MM.1S (cell line): ENCODE results near the gene ERC2.

Source experiments
- DNase-seq: peaks from one replicate; pipeline ENCODE4 v3.0.0-alpha.2; 2015
- H2AFZ ChIP-seq: fragments of 300-600 bp; sonication (generic); 2 replicates; pipeline ENCODE4 v1.6.0; 2016; ENCODE audit warnings: antibody characterized with exemption, low read length
- H3F3A ChIP-seq: fragments of 300-600 bp; sonication (generic); 2 replicates; pipeline ENCODE4 v1.6.1; 2016; ENCODE audit warnings: mild to moderate bottlenecking, antibody characterized with exemption, low read length, moderate library complexity, mixed read lengths; ENCODE audit not compliant: insufficient read depth
- H3K27ac ChIP-seq: fragments of 300-600 bp; sonication (generic); 2 replicates; pipeline ENCODE4 v1.5.1; 2016; ENCODE audit warnings: mild to moderate bottlenecking, low read length
- H3K27me3 ChIP-seq: fragments of 300-600 bp; sonication (generic); replicated peaks from 2 replicates; pipeline ENCODE4 v1.6.0; 2016; ENCODE audit warnings: low read length; ENCODE audit not compliant: insufficient read depth
- H3K36me3 ChIP-seq: fragments of 300-600 bp; sonication (generic); replicated peaks from 2 replicates; pipeline ENCODE4 v1.6.1; 2016; ENCODE audit warnings: mild to moderate bottlenecking, low read length, mixed read lengths; ENCODE audit not compliant: insufficient read depth
- H3K4me1 ChIP-seq: fragments of 300-600 bp; sonication (generic); 2 replicates; pipeline ENCODE4 v1.6.1; 2016; ENCODE audit warnings: low read length, mixed read lengths
- H3K4me2 ChIP-seq: fragments of 300-600 bp; sonication (generic); 2 replicates; pipeline ENCODE4 v1.6.0; 2016; ENCODE audit warnings: low read depth, low read length
- H3K4me3 ChIP-seq: fragments of 300-600 bp; sonication (generic); 2 replicates; pipeline ENCODE4 v1.5.1; 2016; ENCODE audit warnings: low read length, mixed read lengths
- H3K79me2 ChIP-seq: fragments of 300-600 bp; sonication (generic); 2 replicates; pipeline ENCODE4 v1.6.1; 2016; ENCODE audit warnings: mixed run types, low read length, mixed read lengths
- H3K9ac ChIP-seq: fragments of 300-600 bp; sonication (generic); 2 replicates; pipeline ENCODE4 v1.6.1; 2016; ENCODE audit warnings: low read length, mixed read lengths
- H3K9me2 ChIP-seq: fragments of 300-600 bp; sonication (generic); replicated peaks from 2 replicates; pipeline ENCODE4 v1.6.1; 2016; ENCODE audit warnings: mild to moderate bottlenecking, low read length, mixed read lengths; ENCODE audit not compliant: insufficient read depth
- H3K9me3 ChIP-seq: fragments of 300-600 bp; sonication (generic); replicated peaks from 2 replicates; pipeline ENCODE4 v1.6.1; 2016; ENCODE audit warnings: mild to moderate bottlenecking, low read length, mixed read lengths; ENCODE audit not compliant: insufficient read depth
- H4K20me1 ChIP-seq: fragments of 300-600 bp; sonication (generic); 2 replicates; pipeline ENCODE4 v1.6.1; 2016; ENCODE audit warnings: mild to moderate bottlenecking, low read length, moderate library complexity, mixed read lengths; ENCODE audit not compliant: insufficient read depth
- EZH2 ChIP-seq: fragments of 300-600 bp; sonication (generic); optimal IDR thresholded peaks from 2 replicates; pipeline ENCODE3; 2017; ENCODE audit warnings: low read depth, mild to moderate bottlenecking, antibody characterized with exemption, low read length, mixed read lengths
- EZH2phosphoT487 ChIP-seq: fragments of 300-600 bp; sonication (generic); IDR thresholded peaks from 2 replicates; pipeline ENCODE4 v1.6.1; 2018; ENCODE audit warnings: antibody characterized with exemption, low read length
- TF ChIP-seq, protein P1 (sequence below): fragments of 300-600 bp; sonication (generic); IDR thresholded peaks from 2 replicates; pipeline ENCODE4 v1.5.1; 2016; ENCODE audit warnings: antibody characterized with exemption, low read length, mixed read lengths

ERC2 gene

DNA sequence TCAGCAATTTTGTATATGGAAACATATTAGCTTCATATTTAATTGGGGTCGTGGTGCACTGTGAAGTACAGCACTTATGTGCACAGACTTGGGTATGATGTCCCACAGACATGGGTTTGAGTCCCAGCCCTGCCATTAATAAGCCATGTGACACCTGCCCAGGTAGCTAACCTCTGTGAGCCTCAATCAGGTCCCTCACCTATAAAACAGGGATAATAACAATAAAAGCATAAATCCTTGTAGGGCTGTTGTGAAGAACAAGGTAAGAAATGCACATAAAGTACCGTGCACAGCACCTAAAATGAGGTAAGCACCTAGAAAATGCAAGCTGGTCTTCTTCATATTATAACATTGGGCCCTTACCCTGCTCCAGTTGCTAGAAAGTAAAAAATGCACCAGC lies 807.6 kb downstream of the ERC2 start:
- Histone ChIP-seq H3K9me2 (no peaks in the 10 kb centered on the region), H3K4me3 (no peak overlapping the region), H3K9me3 (no peaks in the 10 kb centered on the region), H3K27ac (peak overlapping the region; percentile 88), H4K20me1 (no peaks in the 10 kb centered on the region), H3K4me1 (peaks cover 54% of the 10 kb centered on the region), H3K4me2 (peak overlapping the region; percentile 72), H3K27me3 (no peaks in the 10 kb centered on the region), H3K36me3 (no peaks in the 10 kb centered on the region), H3K79me2 (no peaks in the 10 kb centered on the region), H2AFZ (peak overlapping the region; percentile 32; the same call in 1 of the 2 replicates), H3F3A (peaks cover 47% of the 10 kb centered on the region), H3K9ac (peak overlapping the region; percentile 17; the same call in 1 of the 2 replicates)
- TF ChIP-seq EZH2, result no peak
- DNase-seq, result no peak

DNA sequence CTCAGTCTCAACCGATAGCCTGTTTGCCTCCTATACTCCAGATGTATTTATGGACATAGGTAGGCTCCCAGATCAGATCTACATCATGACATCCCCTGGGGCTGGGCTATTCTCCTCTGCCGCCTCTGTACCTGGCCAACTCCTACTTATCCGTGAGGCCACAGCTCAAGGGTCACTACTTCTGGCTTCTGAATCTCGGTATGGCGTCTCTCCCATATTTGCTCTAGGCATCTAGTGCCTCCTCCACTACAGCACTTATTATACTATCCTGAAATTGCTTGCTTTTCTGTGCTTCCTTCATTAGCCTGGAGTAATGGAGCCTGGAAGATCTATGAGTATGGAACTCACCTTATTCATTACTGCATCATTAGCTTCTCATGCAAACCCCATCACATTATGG lies 808.6 kb downstream of the ERC2 start:
- peak overlapping the region; percentile 49; the same call in 1 of the 2 replicates for H3K4me2 ChIP-seq
- no peaks in the 10 kb centered on the region for H3K9me2 ChIP-seq
- DNase-seq, result no peak
- no peak overlapping the region; the same call in 1 of the 2 replicates for H3K4me3 ChIP-seq
- H3K36me3 ChIP-seq, result no peaks in the 10 kb centered on the region
- no peaks in the 10 kb centered on the region for H4K20me1 ChIP-seq
- peaks cover 47% of the 10 kb centered on the region for H3F3A ChIP-seq
- H3K27me3 ChIP-seq, result no peaks in the 10 kb centered on the region
- no peaks in the 10 kb centered on the region for H3K79me2 ChIP-seq
- peak overlapping the region; percentile 15; the same call in 1 of the 2 replicates for H3K9ac ChIP-seq
- H3K4me1 ChIP-seq, result peaks cover 63% of the 10 kb centered on the region
- H3K27ac ChIP-seq, result peak overlapping the region; percentile 88
- no peaks in the 10 kb centered on the region for H3K9me3 ChIP-seq
- TF ChIP-seq EZH2phosphoT487 (no peak), EZH2 (no peak)
- TF ChIP-seq, protein P1, sequence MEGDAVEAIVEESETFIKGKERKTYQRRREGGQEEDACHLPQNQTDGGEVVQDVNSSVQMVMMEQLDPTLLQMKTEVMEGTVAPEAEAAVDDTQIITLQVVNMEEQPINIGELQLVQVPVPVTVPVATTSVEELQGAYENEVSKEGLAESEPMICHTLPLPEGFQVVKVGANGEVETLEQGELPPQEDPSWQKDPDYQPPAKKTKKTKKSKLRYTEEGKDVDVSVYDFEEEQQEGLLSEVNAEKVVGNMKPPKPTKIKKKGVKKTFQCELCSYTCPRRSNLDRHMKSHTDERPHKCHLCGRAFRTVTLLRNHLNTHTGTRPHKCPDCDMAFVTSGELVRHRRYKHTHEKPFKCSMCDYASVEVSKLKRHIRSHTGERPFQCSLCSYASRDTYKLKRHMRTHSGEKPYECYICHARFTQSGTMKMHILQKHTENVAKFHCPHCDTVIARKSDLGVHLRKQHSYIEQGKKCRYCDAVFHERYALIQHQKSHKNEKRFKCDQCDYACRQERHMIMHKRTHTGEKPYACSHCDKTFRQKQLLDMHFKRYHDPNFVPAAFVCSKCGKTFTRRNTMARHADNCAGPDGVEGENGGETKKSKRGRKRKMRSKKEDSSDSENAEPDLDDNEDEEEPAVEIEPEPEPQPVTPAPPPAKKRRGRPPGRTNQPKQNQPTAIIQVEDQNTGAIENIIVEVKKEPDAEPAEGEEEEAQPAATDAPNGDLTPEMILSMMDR, result no peak
- H2AFZ ChIP-seq, result peak overlapping the region; percentile 67

DNA sequence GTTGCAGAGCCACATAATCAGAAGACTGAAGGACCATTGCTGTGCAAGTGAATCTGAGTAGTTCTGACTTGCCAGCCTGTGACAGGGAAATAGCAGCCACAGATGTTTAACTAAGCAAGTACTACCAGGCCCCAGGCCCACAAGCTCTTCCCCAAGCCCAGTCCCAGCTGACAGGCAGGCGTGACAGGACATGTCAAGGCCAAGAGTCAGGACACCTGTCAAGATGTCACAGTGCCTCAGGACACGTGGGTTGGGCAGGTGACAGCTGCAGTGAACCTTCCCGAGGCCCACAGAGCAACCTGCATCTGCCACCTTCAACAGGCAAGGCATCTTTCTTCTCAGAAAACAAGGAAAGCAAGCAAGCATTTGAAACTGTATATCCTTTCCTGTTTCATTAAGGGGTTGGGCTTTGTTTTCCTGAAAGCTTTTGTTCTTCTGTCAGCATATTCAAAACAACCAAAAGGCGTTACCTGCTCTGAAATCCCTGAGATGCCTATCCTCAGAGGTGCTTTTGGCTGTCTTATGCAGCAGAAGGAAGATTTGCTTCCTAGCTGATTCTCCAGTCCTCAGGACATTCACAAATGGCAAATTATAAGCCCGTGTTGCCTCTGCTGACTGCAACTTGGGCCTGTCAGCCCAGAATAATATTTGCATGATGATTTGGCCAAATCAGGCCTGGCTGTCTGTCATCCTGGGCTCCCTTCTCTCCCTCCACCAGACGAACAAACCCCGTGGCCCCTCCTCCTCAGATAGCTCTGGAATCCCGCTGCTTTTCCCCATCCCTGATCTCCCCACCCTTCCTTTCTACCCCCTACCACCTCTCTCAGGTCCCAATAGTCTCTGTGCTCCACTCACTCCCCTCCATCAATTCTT lies 809.3 kb downstream of the ERC2 start:
- TF ChIP-seq, protein P1, result no peak
- no peak for TF ChIP-seq EZH2phosphoT487
- no peak for TF ChIP-seq EZH2
- Histone ChIP-seq H3K4me2 (peak overlapping the region; percentile 49), H3K27ac (peak overlapping the region; percentile 88), H3K79me2 (no peaks in the 10 kb centered on the region), H3K27me3 (no peaks in the 10 kb centered on the region), H2AFZ (peak overlapping the region; percentile 67), H3K4me1 (peaks cover 69% of the 10 kb centered on the region), H3K9me2 (no peaks in the 10 kb centered on the region), H3K36me3 (no peaks in the 10 kb centered on the region), H3K4me3 (no peak overlapping the region; the same call in 1 of the 2 replicates), H3K9ac (peak overlapping the region; percentile 15; the same call in 1 of the 2 replicates), H3F3A (peaks cover 54% of the 10 kb centered on the region), H4K20me1 (no peaks in the 10 kb centered on the region), H3K9me3 (no peaks in the 10 kb centered on the region)
- peak; percentile 89 for DNase-seq
